ENCODE measurements around the gene ZCCHC10.

The ZCCHC10 gene

GRCh38 chr5:133025804-133026663 lies at the start of gene ZCCHC10:
TSS of gene ZCCHC10 (minus strand) at chr5:133026549. CDS start at chr5:133026537, 12 bp downstream.
- ATAC-seq (replicated peaks) (peak; percentile 94 to 95), DNase-seq (peak; percentile 90)
- peaks cover 22 to 39% of the 10 kb centered on the region in 2 donors for H3K4me1 Mint-ChIP-seq
- H3K9me3 Mint-ChIP-seq: no peaks in the 10 kb centered on the region
- peaks cover 3 to 12% of the 10 kb centered on the region in 2 donors for H3K36me3 Mint-ChIP-seq
- H3K27ac Mint-ChIP-seq: peak within 1 kb of the TSS; percentile 99
- peak within 1 kb of the TSS; percentile 84 to 97 for H3K4me3 Mint-ChIP-seq
- no peaks in the 10 kb centered on the region for H3K27me3 Mint-ChIP-seq

GRCh38 chr5:133075572-133076536 lies 49.5 kb upstream of the ZCCHC10 start:
- H3K27ac Mint-ChIP-seq: no peak overlapping the region
- H3K27me3 Mint-ChIP-seq: no peaks in the 10 kb centered on the region
- no peak for ATAC-seq (replicated peaks)
- no peak overlapping the region for H3K4me3 Mint-ChIP-seq
- H3K36me3 Mint-ChIP-seq: peaks cover 34 to 56% of the 10 kb centered on the region in 2 donors
- H3K9me3 Mint-ChIP-seq: no peaks in the 10 kb centered on the region
- DNase-seq: no peak
- peaks cover 5 to 38% of the 10 kb centered on the region in 2 donors for H3K4me1 Mint-ChIP-seq

GRCh38 chr5:133072021-133072420 lies 45.7 kb upstream of the ZCCHC10 start:
- H3K27ac Mint-ChIP-seq: peak overlapping the region; percentile 44
- H3K9me3 Mint-ChIP-seq: no peaks in the 10 kb centered on the region
- no peaks in the 10 kb centered on the region for H3K27me3 Mint-ChIP-seq
- H3K36me3 Mint-ChIP-seq: peaks cover 46 to 65% of the 10 kb centered on the region in 2 donors
- peaks cover 7 to 14% of the 10 kb centered on the region in 2 donors for H3K4me1 Mint-ChIP-seq
- no peak overlapping the region for H3K4me3 Mint-ChIP-seq
- no peak for ATAC-seq (replicated peaks)
- DNase-seq: no peak

DNA sequence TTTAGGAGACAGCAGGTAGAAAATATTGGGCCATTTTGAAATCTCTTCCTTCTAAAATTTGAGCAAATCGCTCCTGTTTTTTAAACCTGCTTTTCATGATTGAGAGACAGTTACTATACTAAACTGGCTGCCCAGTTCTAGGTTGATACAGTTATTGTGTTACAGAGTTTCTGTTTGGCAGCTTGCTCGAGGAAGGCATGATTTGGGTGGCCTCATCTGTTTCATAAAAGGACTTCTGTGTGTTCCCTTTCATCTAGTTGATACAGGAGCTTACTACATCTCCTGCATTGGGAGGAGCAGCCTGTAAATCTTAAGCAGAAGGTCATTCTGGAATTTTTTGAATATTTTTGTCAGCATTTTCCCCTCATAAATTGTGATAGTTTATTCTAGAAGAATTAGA lies 39.7 kb upstream of the ZCCHC10 start:
- Mint-ChIP-seq H3K27ac (no peak overlapping the region), H3K4me3 (no peak overlapping the region), H3K27me3 (no peaks in the 10 kb centered on the region), H3K4me1 (peaks cover 21 to 33% of the 10 kb centered on the region in 2 donors), H3K36me3 (peaks cover 30 to 54% of the 10 kb centered on the region in 2 donors), H3K9me3 (no peaks in the 10 kb centered on the region)
- no peak for ATAC-seq (replicated peaks)
- DNase-seq: no peak

GRCh38 chr5:133065471-133065870 lies 39.1 kb upstream of the ZCCHC10 start:
- Mint-ChIP-seq H3K36me3 (peaks cover 26 to 48% of the 10 kb centered on the region in 2 donors), H3K27ac (no peak overlapping the region)
- no peak for ATAC-seq (replicated peaks)

GRCh38 chr5:133063965-133064364 lies 37.6 kb upstream of the ZCCHC10 start:
- DNase-seq (no peak), ATAC-seq (replicated peaks) (no peak)
- peaks cover 16 to 36% of the 10 kb centered on the region in 2 donors for H3K36me3 Mint-ChIP-seq
- no peak overlapping the region for H3K27ac Mint-ChIP-seq
- H3K4me1 Mint-ChIP-seq: peaks cover 22 to 40% of the 10 kb centered on the region in 2 donors
- no peak overlapping the region for H3K4me3 Mint-ChIP-seq
- no peaks in the 10 kb centered on the region for H3K27me3 Mint-ChIP-seq
- H3K9me3 Mint-ChIP-seq: no peaks in the 10 kb centered on the region

More at GRCh38 chr5:133065471-133065870, 39.1 kb upstream of the ZCCHC10 start:
- no peaks in the 10 kb centered on the region for H3K27me3 Mint-ChIP-seq
- no peak for DNase-seq
- peaks cover 21 to 33% of the 10 kb centered on the region in 2 donors for H3K4me1 Mint-ChIP-seq
- no peak overlapping the region for H3K4me3 Mint-ChIP-seq
- no peaks in the 10 kb centered on the region for H3K9me3 Mint-ChIP-seq

GRCh38 chr5:133062276-133062675 lies 35.9 kb upstream of the ZCCHC10 start:
- H3K4me3 Mint-ChIP-seq: no peak overlapping the region
- ATAC-seq (replicated peaks) (no peak), DNase-seq (no peak)
- H3K27ac Mint-ChIP-seq: no peak overlapping the region
- no peaks in the 10 kb centered on the region for H3K9me3 Mint-ChIP-seq
- no peaks in the 10 kb centered on the region for H3K27me3 Mint-ChIP-seq
- H3K36me3 Mint-ChIP-seq: peaks cover 6 to 26% of the 10 kb centered on the region in 2 donors
- peaks cover 22 to 44% of the 10 kb centered on the region in 2 donors for H3K4me1 Mint-ChIP-seq

DNA sequence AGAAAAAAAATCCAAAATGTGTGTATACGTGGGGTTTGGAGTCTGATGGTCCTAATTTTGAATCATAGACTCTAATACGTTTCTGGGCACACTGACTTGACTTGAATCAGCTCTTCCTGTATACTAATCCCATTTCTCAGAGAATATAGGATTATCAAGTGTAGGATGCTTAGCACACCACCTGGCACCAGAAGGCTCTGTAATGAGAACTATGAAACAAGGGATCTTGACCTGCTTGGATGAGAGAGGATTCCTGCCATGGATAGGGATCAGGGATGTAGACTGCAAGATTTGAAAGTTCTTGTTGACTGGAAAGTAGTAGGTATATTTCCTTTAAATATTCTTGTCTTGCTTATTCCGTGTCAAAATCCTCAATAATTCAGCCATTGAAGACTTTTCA lies 33.3 kb upstream of the ZCCHC10 start:
- Mint-ChIP-seq H3K9me3 (no peaks in the 10 kb centered on the region), H3K4me3 (no peak overlapping the region), H3K36me3 (peaks cover 12 to 29% of the 10 kb centered on the region in 2 donors), H3K27me3 (no peaks in the 10 kb centered on the region), H3K4me1 (peaks cover 32 to 56% of the 10 kb centered on the region in 2 donors), H3K27ac (no peak overlapping the region)
- ATAC-seq (replicated peaks) (no peak), DNase-seq (no peak)

DNA sequence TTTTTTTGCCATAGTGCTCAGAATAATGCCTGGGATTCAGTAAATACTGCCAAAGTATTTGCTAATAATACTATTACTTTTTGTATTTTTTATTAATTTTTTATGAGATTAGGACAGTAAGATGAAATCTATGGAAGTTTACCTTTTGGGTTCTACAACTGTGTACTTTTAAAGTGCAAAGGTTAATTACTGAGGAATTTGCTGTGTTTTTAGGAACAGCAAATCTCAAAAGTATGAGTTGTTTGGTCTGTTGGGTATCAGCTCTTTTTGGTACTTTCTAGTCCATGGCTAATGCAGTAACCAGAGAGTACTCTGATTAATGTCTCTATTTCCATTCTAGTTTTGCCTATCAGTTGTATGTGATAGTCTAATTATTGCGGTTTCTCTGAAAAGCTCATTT lies 30.5 kb upstream of the ZCCHC10 start:
- H3K27ac Mint-ChIP-seq: no peak overlapping the region
- peaks cover 16 to 34% of the 10 kb centered on the region in 2 donors for H3K36me3 Mint-ChIP-seq
- H3K4me1 Mint-ChIP-seq: peaks cover 23 to 44% of the 10 kb centered on the region in 2 donors
- H3K4me3 Mint-ChIP-seq: no peak overlapping the region
- ATAC-seq (replicated peaks) (no peak), DNase-seq (no peak)
- no peaks in the 10 kb centered on the region for H3K9me3 Mint-ChIP-seq
- no peaks in the 10 kb centered on the region for H3K27me3 Mint-ChIP-seq

GRCh38 chr5:133054697-133055471 lies 28.5 kb upstream of the ZCCHC10 start:
- Mint-ChIP-seq H3K4me1 (peaks cover 20 to 48% of the 10 kb centered on the region in 2 donors), H3K27ac (no peak overlapping the region), H3K4me3 (no peak overlapping the region), H3K27me3 (no peaks in the 10 kb centered on the region), H3K36me3 (peaks cover 16 to 38% of the 10 kb centered on the region in 2 donors), H3K9me3 (no peaks in the 10 kb centered on the region)
- no peak for ATAC-seq (replicated peaks)
- no peak for DNase-seq

- no peaks in the 10 kb centered on the region for H3K27me3 Mint-ChIP-seq
- H3K4me1 Mint-ChIP-seq: peaks cover 26 to 47% of the 10 kb centered on the region in 2 donors
- H3K27ac Mint-ChIP-seq: peak overlapping the region; percentile 42
- no peak for DNase-seq
- no peak for ATAC-seq (replicated peaks)
- no peaks in the 10 kb centered on the region for H3K9me3 Mint-ChIP-seq
- peak overlapping the region; percentile 94 for H3K4me3 Mint-ChIP-seq
- H3K36me3 Mint-ChIP-seq: peaks cover 16 to 38% of the 10 kb centered on the region in 2 donors
These were observed 27.1 kb upstream of the ZCCHC10 start for GRCh38 chr5:133053448-133053847.

GRCh38 chr5:133052317-133053175 lies 26.2 kb upstream of the ZCCHC10 start:
- H3K9me3 Mint-ChIP-seq: peaks cover 0 to 2% of the 10 kb centered on the region in 2 donors
- peaks cover 14 to 33% of the 10 kb centered on the region in 2 donors for H3K36me3 Mint-ChIP-seq
- H3K4me1 Mint-ChIP-seq: peaks cover 23 to 44% of the 10 kb centered on the region in 2 donors
- peak overlapping the region; percentile 94 for H3K4me3 Mint-ChIP-seq
- DNase-seq (peak; percentile 63), ATAC-seq (replicated peaks) (peak; percentile 41 to 43)
- H3K27ac Mint-ChIP-seq: peak overlapping the region; percentile 98
- no peaks in the 10 kb centered on the region for H3K27me3 Mint-ChIP-seq

All from stimulated activated naive B cell treated with anti-CD40 and anti-IgM and Interleukin-4, amounts not matched to agents 10 μg/mL and 1 μg/mL and 100 μg/mL, for 72 hours (primary cell).